H1 (cell line): ENCODE measurements around the gene FABP7. TPM values are rescaled to one million over a fixed set of nuclear protein-coding genes. Genes with fewer than 3 reads are reported as not detected.

ENCODE experiments used
- CTCF ChIA-PET: fragments of 300-600 bp; sonication (Branson Sonifier 250); formaldehyde crosslinking; loops from one replicate; lab custom pipeline; 2021; ENCODE audit not compliant: partially characterized antibody; lab: Charles Lee
- POLR2A ChIA-PET: fragments of 300-600 bp; sonication (Branson Sonifier 250); formaldehyde crosslinking; loops from one replicate; lab custom pipeline; 2021; ENCODE audit warnings: inconsistent platforms; ENCODE audit not compliant: partially characterized antibody; lab: Charles Lee
- DNase-seq, 2 experiments: peaks; one replicate each; pipeline versions ENCODE4 v3.0.0 to v3.0.0-alpha.2; 2010 to 2022; ENCODE audit warnings: low spot score in 2 of 2, low read depth in 1 of 2, mixed read lengths in 1 of 2
- FAIRE-seq: peaks from 2 replicates; lab custom pipeline; 2011; peaks lifted over from hg19 to GRCh38; lab: Jason Lieb, UNC
- H2AFZ ChIP-seq: 2 replicates; pipeline ENCODE4 v1.8.1; 2012; ENCODE audit warnings: low read length, inconsistent platforms
- H2AK5ac ChIP-seq: 2 replicates; pipeline ENCODE4 v1.6.1; 2013; ENCODE audit warnings: low read depth, low read length
- H2BK120ac ChIP-seq: replicated peaks from 2 replicates; pipeline ENCODE3; 2013; ENCODE audit warnings: low read depth, low read length, inconsistent platforms
- H2BK12ac ChIP-seq: 2 replicates; pipeline ENCODE4 v1.6.1; 2013; ENCODE audit warnings: low read depth, low read length
- H2BK15ac ChIP-seq: 2 replicates; pipeline ENCODE4 v1.6.1; 2013; ENCODE audit warnings: low read length
- H2BK20ac ChIP-seq: 2 replicates; pipeline ENCODE4 v1.6.1; 2013; ENCODE audit warnings: low read length
- H2BK5ac ChIP-seq: 2 replicates; pipeline ENCODE4 v1.6.1; 2013; ENCODE audit warnings: low read depth, low read length
- H3K14ac ChIP-seq: 2 replicates; pipeline ENCODE4 v1.6.1; 2013; ENCODE audit warnings: inconsistent platforms; ENCODE audit not compliant: insufficient read length
- H3K18ac ChIP-seq: 2 replicates; pipeline ENCODE4 v1.6.1; 2013; ENCODE audit warnings: low read length; ENCODE audit errors: extremely low read depth
- H3K23ac ChIP-seq: 2 replicates; pipeline ENCODE4 v1.6.1; 2013; ENCODE audit warnings: inconsistent platforms; ENCODE audit not compliant: insufficient read length
- H3K23me2 ChIP-seq: 2 replicates; pipeline ENCODE4 v1.6.1; 2013; ENCODE audit warnings: low read depth, low read length
- H3K27ac ChIP-seq: 2 replicates; pipeline ENCODE4 v1.6.1; 2011; ENCODE audit warnings: low read depth, low read length, inconsistent platforms
- H3K27me3 ChIP-seq, 4 experiments: replicated peaks in 1 of 4; 1 replicate in 1 of 4; 2 replicates in 3 of 4; pipeline versions ENCODE4 v1.6.1 to v1.8.1; 2011 to 2013; ENCODE audit warnings: low read length in 3 of 4, mild to moderate bottlenecking in 3 of 4, inconsistent platforms in 2 of 4, mixed read lengths in 2 of 4, moderate library complexity in 1 of 4; ENCODE audit not compliant: control insufficient read depth in 3 of 4, insufficient read depth in 3 of 4; ENCODE audit errors: extremely low read depth in 1 of 4
- H3K36me3 ChIP-seq, 4 experiments: 2 replicates each; pipeline versions ENCODE4 v1.6.1 to v1.8.1; 2011 to 2013; ENCODE audit warnings: mild to moderate bottlenecking in 4 of 4, low read length in 3 of 4, moderate library complexity in 2 of 4, control low read depth in 1 of 4, inconsistent platforms in 1 of 4; ENCODE audit not compliant: insufficient read depth in 4 of 4, control insufficient read depth in 2 of 4
- H3K4ac ChIP-seq: replicated peaks from 2 replicates; pipeline ENCODE3; 2013; ENCODE audit warnings: low read length, low read depth, mixed read lengths, inconsistent platforms; ENCODE audit not compliant: insufficient read length
- H3K4me1 ChIP-seq, 4 experiments: replicated peaks in 1 of 4; 1 replicate in 1 of 4; 2 replicates in 3 of 4; pipeline versions ENCODE4 v1.6.1 to v1.8.1; 2011 to 2013; ENCODE audit warnings: low read length in 3 of 4, inconsistent platforms in 2 of 4, mixed read lengths in 1 of 4; ENCODE audit not compliant: insufficient read depth in 4 of 4, control insufficient read depth in 3 of 4
- H3K4me2 ChIP-seq, 2 experiments: 2 replicates each; pipeline versions ENCODE4 v1.6.1 to v1.8.1; 2011 to 2013; ENCODE audit warnings: low read depth in 2 of 2, low read length in 2 of 2, control low read depth in 1 of 2, inconsistent platforms in 1 of 2, mild to moderate bottlenecking in 1 of 2; ENCODE audit not compliant: insufficient read depth in 1 of 2
- H3K4me3 ChIP-seq, 4 experiments: fragments of 200-600, 300-600 bp in 1 of 4; sonication (generic), shearing (Covaris generic), sonication (Bioruptor Twin) in 1 of 4; 2 replicates each; pipeline versions ENCODE4 v1.5.1 to v1.8.1; 2011 to 2016; ENCODE audit warnings: low read length in 4 of 4, low read depth in 3 of 4, control low read depth in 2 of 4, inconsistent platforms in 2 of 4, mild to moderate bottlenecking in 2 of 4, mixed read lengths in 1 of 4, moderate library complexity in 1 of 4; ENCODE audit not compliant: insufficient read depth in 2 of 4; ENCODE audit errors: extremely low read depth in 1 of 4
- H3K56ac ChIP-seq: replicated peaks from 2 replicates; pipeline ENCODE3; 2013; ENCODE audit warnings: low read depth, mild to moderate bottlenecking, mixed read lengths, low read length, inconsistent platforms; ENCODE audit not compliant: insufficient read length
- H3K79me1 ChIP-seq: 2 replicates; pipeline ENCODE4 v1.6.1; 2013; ENCODE audit warnings: low read depth, low read length, control low read depth
- H3K79me2 ChIP-seq, 2 experiments: 2 replicates each; pipeline versions ENCODE4 v1.6.1 to v1.8.1; 2012 to 2013; ENCODE audit warnings: low read length in 2 of 2, mild to moderate bottlenecking in 2 of 2, inconsistent platforms in 1 of 2; ENCODE audit not compliant: insufficient read depth in 2 of 2, control insufficient read depth in 1 of 2
- H3K9ac ChIP-seq, 4 experiments: replicated peaks in 1 of 4; 1 replicate in 1 of 4; 2 replicates in 3 of 4; pipeline versions ENCODE4 v1.6.1 to v1.8.1; 2011 to 2013; ENCODE audit warnings: low read depth in 3 of 4, low read length in 3 of 4, control low read depth in 2 of 4, mild to moderate bottlenecking in 2 of 4, moderate library complexity in 2 of 4, inconsistent platforms in 1 of 4; ENCODE audit errors: extremely low read depth in 1 of 4
- H3K9me3 ChIP-seq, 2 experiments: 2 replicates each; pipeline versions ENCODE4 v1.6.1 to v1.8.1; 2012 to 2013; ENCODE audit warnings: mild to moderate bottlenecking in 2 of 2, moderate library complexity in 2 of 2, control low read depth in 1 of 2, inconsistent platforms in 1 of 2, low read depth in 1 of 2, low read length in 1 of 2, mixed read lengths in 1 of 2; ENCODE audit not compliant: insufficient read depth in 2 of 2
- H4K20me1 ChIP-seq, 2 experiments: replicated peaks in 1 of 2; 2 replicates each; pipeline versions ENCODE3 to v1.8.1; 2011 to 2013; ENCODE audit warnings: inconsistent platforms in 2 of 2, low read length in 2 of 2, mild to moderate bottlenecking in 1 of 2; ENCODE audit not compliant: insufficient read depth in 2 of 2, control insufficient read depth in 1 of 2
- H4K5ac ChIP-seq: 2 replicates; pipeline ENCODE4 v1.6.1; 2013; ENCODE audit warnings: low read length, low read depth, mixed read lengths, inconsistent platforms; ENCODE audit not compliant: insufficient read length
- H4K8ac ChIP-seq: 2 replicates; pipeline ENCODE4 v1.8.0; 2013; ENCODE audit warnings: mild to moderate bottlenecking, moderate library complexity, low read length, inconsistent platforms; ENCODE audit not compliant: insufficient read depth; ENCODE audit errors: extremely low read depth
- H4K91ac ChIP-seq: replicated peaks from 2 replicates; pipeline ENCODE3; 2013; ENCODE audit warnings: low read length, mixed read lengths, inconsistent platforms; ENCODE audit not compliant: insufficient read length
- BRCA1 ChIP-seq: IDR thresholded peaks from 2 replicates; pipeline ENCODE4 v1.6.1; 2012; ENCODE audit warnings: low read depth, low read length, improper control_type of control experiment
- CBX8 ChIP-seq: fragments of 300-800, 300-1000 bp; sonication (generic); IDR thresholded peaks from 2 replicates; pipeline ENCODE4 v1.7.1; 2016; ENCODE audit warnings: low read depth, low read length, borderline replicate concordance
- CTBP2 ChIP-seq: IDR thresholded peaks from 2 replicates; pipeline ENCODE4 v1.7.0; 2011; ENCODE audit warnings: borderline replicate concordance, mild to moderate bottlenecking, moderate library complexity, mixed read lengths, low read length; ENCODE audit not compliant: insufficient read depth, insufficient read length
- SIN3A ChIP-seq, 2 experiments: IDR thresholded peaks in 1 of 2; conservative IDR thresholded peaks in 1 of 2; 2 replicates each; pipeline ENCODE4 v1.6.1; 2011 to 2012; ENCODE audit warnings: low read length in 2 of 2, improper control_type of control experiment in 1 of 2, low read depth in 1 of 2, mild to moderate bottlenecking in 1 of 2
- SIRT6 ChIP-seq: IDR thresholded peaks from one replicate; pipeline ENCODE4 v1.7.1; 2012; ENCODE audit warnings: low read length, inconsistent platforms
- SUZ12 ChIP-seq: fragments of 200-600 bp; sonication (generic); IDR thresholded peaks from 2 replicates; pipeline ENCODE4 v1.6.1; 2012; ENCODE audit warnings: mild to moderate bottlenecking, inconsistent platforms, low read length, moderate library complexity, mixed read lengths
- TAF7 ChIP-seq: optimal IDR thresholded peaks from 2 replicates; pipeline ENCODE3; 2011; ENCODE audit warnings: low read depth, mild to moderate bottlenecking, inconsistent platforms, low read length, moderate library complexity, borderline replicate concordance
- TCF12 ChIP-seq: IDR thresholded peaks from 2 replicates; pipeline ENCODE4 v1.6.1; 2011; ENCODE audit warnings: low read depth, mild to moderate bottlenecking, low read length
- WGBS, 2 experiments: shearing (Covaris generic) in 1 of 2; methylation state at CpG; one replicate each; pipeline versions ENCODE4 v1.1.6 to v1.1.7; 2013 to 2015; ENCODE audit warnings: low lambda C conversion rate in 2 of 2, mixed read lengths in 2 of 2, inconsistent platforms in 1 of 2, low coverage in 1 of 2, missing lambda C conversion rate in 1 of 2; ENCODE audit not compliant: insufficient replicate concordance in 2 of 2, insufficient coverage in 1 of 2, insufficient read length in 1 of 2; ENCODE audit errors: extremely low coverage in 1 of 2, missing lambda C conversion rate in 1 of 2; 5-methylcytosine and 5-hydroxymethylcytosine counted together
- polyA plus RNA-seq, 7 experiments: library from polyadenylated mRNA; depleted of rRNA in 3 of 7; stranded (reverse) in 5 of 7; unstranded in 2 of 7; fragments of >200 nt in 5 of 7; fragments of 200-250 nt in 2 of 7; gene quantifications; 1 replicate in 5 of 7; 2 replicates in 1 of 7; 4 replicates in 1 of 7; pipeline versions ENCODE4 v1.2.1 to v1.2.3, GENCODE V29; 2011 to 2013; ENCODE audit warnings: missing spikeins in 2 of 7, mixed read lengths in 2 of 7
- total RNA-seq: library from RNA; stranded (reverse); fragmentation: NEBNext Ultra II Directional; extraction: Animal tissue kit (Norgen Biotek cat#: 25700); gene quantifications from 2 replicates; pipeline ENCODE4 v1.2.1, GENCODE V29; 2021
- TF ChIP-seq, protein P1 (sequence below), 3 experiments: IDR thresholded peaks; 1 replicate in 2 of 3; 2 replicates in 1 of 3; pipeline versions ENCODE4 v1.5.1 to v1.6.1; 2011; ENCODE audit warnings: low read length in 3 of 3, mild to moderate bottlenecking in 3 of 3, inconsistent platforms in 2 of 3, low read depth in 1 of 3, moderate library complexity in 1 of 3; ENCODE audit not compliant: insufficient read depth in 1 of 3; ENCODE audit errors: control extremely low read depth in 1 of 3
- TF ChIP-seq, protein P2 (sequence below): IDR thresholded peaks from 2 replicates; pipeline ENCODE4 v1.6.1; 2012; ENCODE audit warnings: inconsistent platforms

FABP7 gene
- total and polyA plus RNA-seq, 2 of the 8 experiments (the other 6 are each of a cell fraction or from before 2014, with no cell fraction given): 10.6 to 13.1 TPM

DNA sequence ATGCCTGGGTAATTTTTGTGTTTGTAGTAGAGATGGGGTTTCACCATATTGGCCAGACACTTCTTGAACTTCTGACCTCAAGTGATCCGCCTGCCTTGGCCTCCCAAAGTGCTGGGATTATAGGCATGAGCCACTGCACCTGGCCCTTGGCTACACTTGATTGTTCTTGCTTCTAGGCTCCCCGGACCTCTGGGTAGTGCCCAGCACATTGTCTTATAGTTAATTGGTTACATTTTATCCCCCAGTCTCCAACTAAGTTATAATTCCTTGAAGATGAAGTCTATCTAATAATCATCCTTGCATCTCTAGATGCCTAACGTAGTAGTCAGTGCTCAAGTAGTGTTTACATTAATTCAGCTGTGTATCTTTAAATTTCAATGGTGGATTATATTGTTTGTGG lies 21.4 kb downstream of the FABP7 start:
- no peak overlapping the region for H3K56ac ChIP-seq
- no peak overlapping the region for H4K8ac ChIP-seq
- H3K27ac ChIP-seq: no peak overlapping the region
- no peaks in the 10 kb centered on the region for H3K27me3 ChIP-seq
- no peak overlapping the region for H2BK15ac ChIP-seq
- DNase-seq: no peak
- H2BK20ac ChIP-seq: no peak overlapping the region
- no peak overlapping the region for H3K14ac ChIP-seq
- ChIA-PET CTCF (interaction anchor here (0.7 to 5.0 kb wide), 6 partner anchors 9 to 147 kb away, joined by 3 to 26 read pairs (median 4); partner anchors contain the start of gene SMPDL3A), POLR2A (interaction anchor here (1.0 to 1.1 kb wide), 2 partner anchors 13 to 39 kb away, joined by 4 read pairs; no protein-coding TSS in a partner anchor)
- WGBS, 2 experiments: 87% methylated on average over 3 of the region's 3 CpGs; no CpG with 5 or more reads in 1 of the 2 experiments
- H2AFZ ChIP-seq: no peak overlapping the region
- no peak overlapping the region for H3K23ac ChIP-seq
- H4K91ac ChIP-seq: no peak overlapping the region
- H3K79me1 ChIP-seq: no peaks in the 10 kb centered on the region
- no peaks in the 10 kb centered on the region for H3K79me2 ChIP-seq
- H4K20me1 ChIP-seq: no peaks in the 10 kb centered on the region
- no peak overlapping the region for H2BK12ac ChIP-seq
- H3K36me3 ChIP-seq: no peaks in the 10 kb centered on the region; a peak in 1 of 8 replicates
- no peak overlapping the region for H3K4me3 ChIP-seq
- H2BK120ac ChIP-seq: no peak overlapping the region
- no peak overlapping the region for H2BK5ac ChIP-seq
- H2AK5ac ChIP-seq: no peak overlapping the region
- H3K18ac ChIP-seq: no peak overlapping the region
- no peak for FAIRE-seq
- no peak overlapping the region for H3K4ac ChIP-seq
- no peaks in the 10 kb centered on the region for H3K4me1 ChIP-seq
- H3K4me2 ChIP-seq: no peak overlapping the region
- no peaks in the 10 kb centered on the region for H3K23me2 ChIP-seq
- H3K9me3 ChIP-seq: no peaks in the 10 kb centered on the region
- no peak overlapping the region for H4K5ac ChIP-seq
- no peak overlapping the region for H3K9ac ChIP-seq
- no peak for TF ChIP-seq TCF12
- TF ChIP-seq, protein P1, sequence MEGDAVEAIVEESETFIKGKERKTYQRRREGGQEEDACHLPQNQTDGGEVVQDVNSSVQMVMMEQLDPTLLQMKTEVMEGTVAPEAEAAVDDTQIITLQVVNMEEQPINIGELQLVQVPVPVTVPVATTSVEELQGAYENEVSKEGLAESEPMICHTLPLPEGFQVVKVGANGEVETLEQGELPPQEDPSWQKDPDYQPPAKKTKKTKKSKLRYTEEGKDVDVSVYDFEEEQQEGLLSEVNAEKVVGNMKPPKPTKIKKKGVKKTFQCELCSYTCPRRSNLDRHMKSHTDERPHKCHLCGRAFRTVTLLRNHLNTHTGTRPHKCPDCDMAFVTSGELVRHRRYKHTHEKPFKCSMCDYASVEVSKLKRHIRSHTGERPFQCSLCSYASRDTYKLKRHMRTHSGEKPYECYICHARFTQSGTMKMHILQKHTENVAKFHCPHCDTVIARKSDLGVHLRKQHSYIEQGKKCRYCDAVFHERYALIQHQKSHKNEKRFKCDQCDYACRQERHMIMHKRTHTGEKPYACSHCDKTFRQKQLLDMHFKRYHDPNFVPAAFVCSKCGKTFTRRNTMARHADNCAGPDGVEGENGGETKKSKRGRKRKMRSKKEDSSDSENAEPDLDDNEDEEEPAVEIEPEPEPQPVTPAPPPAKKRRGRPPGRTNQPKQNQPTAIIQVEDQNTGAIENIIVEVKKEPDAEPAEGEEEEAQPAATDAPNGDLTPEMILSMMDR (IDR thresholded peaks at IDR 0.05; ENCODE audit: control extremely low read depth in 1 of 3, insufficient read depth in 1 of 3, low read depth in 1 of 3, low read length in 3 of 3): no peak
- no peak for TF ChIP-seq SIRT6
- no peak for TF ChIP-seq SUZ12
- TF ChIP-seq, protein P2, sequence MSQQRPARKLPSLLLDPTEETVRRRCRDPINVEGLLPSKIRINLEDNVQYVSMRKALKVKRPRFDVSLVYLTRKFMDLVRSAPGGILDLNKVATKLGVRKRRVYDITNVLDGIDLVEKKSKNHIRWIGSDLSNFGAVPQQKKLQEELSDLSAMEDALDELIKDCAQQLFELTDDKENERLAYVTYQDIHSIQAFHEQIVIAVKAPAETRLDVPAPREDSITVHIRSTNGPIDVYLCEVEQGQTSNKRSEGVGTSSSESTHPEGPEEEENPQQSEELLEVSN: no peak
- no peak for TF ChIP-seq CTBP2
- no peak for TF ChIP-seq TAF7
- no peak for TF ChIP-seq BRCA1
- TF ChIP-seq CBX8: no peak
- no peak for TF ChIP-seq SIN3A (conservative IDR thresholded peaks at IDR 0.05 in 1 of 2, IDR thresholded peaks at IDR 0.05 in 1 of 2; ENCODE audit: low read depth in 1 of 2, low read length in 2 of 2)
